Adrenal gland (tissue), 5 donors: ENCODE measurements around the gene WNT3.

Source experiments
- CTCF ChIP-seq, 6 experiments: fragments of 450-650 bp in 4 of 6; fragments of 200-600 bp in 2 of 6; sonication (generic) in 1 of 6; IDR thresholded peaks; 1 replicate in 5 of 6; 2 replicates in 1 of 6; pipeline versions ENCODE4 v1.5.1 to v1.8.0; 2016 to 2021; ENCODE audit warnings: antibody characterized with exemption in 6 of 6, mild to moderate bottlenecking in 2 of 6, moderate library complexity in 1 of 6
- POLR2A ChIP-seq, 2 donors: fragments of 450-650 bp; IDR thresholded peaks; one replicate each; pipeline ENCODE4 v1.6.1; 2017; ENCODE audit warnings: antibody characterized with exemption in 2 of 2, mild to moderate bottlenecking in 2 of 2, moderate library complexity in 1 of 2
- donor health status: DM: no; HTN: no; CAD: no.

GRCh38 chr17:46764709-46765401 lies 53.6 kb downstream of the WNT3 start:
- TF ChIP-seq POLR2A (IDR thresholded peaks at IDR 0.05) = no peak
- no peak for TF ChIP-seq CTCF (IDR thresholded peaks at IDR 0.05)
